Trophoblast cell (in vitro differentiated cells and primary cell): ENCODE results near the gene MRGPRF.

Experiments
- DNase-seq, 2 donors: peaks; one replicate each; pipeline ENCODE4 v3.0.0-alpha.2; 2016
- H2AFZ ChIP-seq: 2 replicates; pipeline ENCODE4 v1.6.1; 2013; ENCODE audit warnings: low read length, moderate library complexity, mild to moderate bottlenecking; ENCODE audit not compliant: insufficient read depth, poor library complexity
- H2AK5ac ChIP-seq: 2 replicates; pipeline ENCODE4 v1.6.1; 2013; ENCODE audit warnings: mild to moderate bottlenecking, low read length
- H2BK120ac ChIP-seq: 2 replicates; pipeline ENCODE4 v1.6.1; 2013; ENCODE audit warnings: low read length, mild to moderate bottlenecking, moderate library complexity; ENCODE audit not compliant: insufficient read depth, poor library complexity
- H2BK12ac ChIP-seq: 2 replicates; pipeline ENCODE4 v1.6.1; 2013; ENCODE audit warnings: mild to moderate bottlenecking, low read length, moderate library complexity
- H2BK5ac ChIP-seq: 2 replicates; pipeline ENCODE4 v1.6.1; 2013; ENCODE audit warnings: low read length, low read depth, moderate library complexity, mild to moderate bottlenecking; ENCODE audit not compliant: poor library complexity
- H3K14ac ChIP-seq: 2 replicates; pipeline ENCODE4 v1.6.1; 2013; ENCODE audit warnings: mild to moderate bottlenecking, low read length
- H3K18ac ChIP-seq: 2 replicates; pipeline ENCODE4 v1.6.1; 2013; ENCODE audit warnings: mild to moderate bottlenecking, low read length
- H3K23ac ChIP-seq: 2 replicates; pipeline ENCODE4 v1.6.1; 2013; ENCODE audit warnings: low read length
- H3K27ac ChIP-seq: 2 replicates; pipeline ENCODE4 v1.5.1; 2013; ENCODE audit warnings: low read depth, mild to moderate bottlenecking, inconsistent platforms, low read length, moderate library complexity
- H3K27me3 ChIP-seq: 2 replicates; pipeline ENCODE4 v1.6.1; 2013; ENCODE audit warnings: inconsistent platforms, mild to moderate bottlenecking, low read length, moderate library complexity; ENCODE audit not compliant: insufficient read depth
- H3K36me3 ChIP-seq, 2 experiments: 1 replicate in 1 of 2; 2 replicates in 1 of 2; pipeline ENCODE4 v1.6.1; 2013; ENCODE audit warnings: low read length in 2 of 2, mild to moderate bottlenecking in 2 of 2, moderate library complexity in 1 of 2; ENCODE audit not compliant: insufficient read depth in 2 of 2, control insufficient read depth in 1 of 2
- H3K4ac ChIP-seq: 2 replicates; pipeline ENCODE4 v1.6.1; 2013; ENCODE audit warnings: low read depth, mild to moderate bottlenecking, low read length, moderate library complexity
- H3K4me1 ChIP-seq, 2 experiments: 1 replicate in 1 of 2; 2 replicates in 1 of 2; pipeline ENCODE4 v1.6.1; 2013; ENCODE audit warnings: low read length in 2 of 2, mild to moderate bottlenecking in 2 of 2, moderate library complexity in 1 of 2; ENCODE audit not compliant: insufficient read depth in 2 of 2, control insufficient read depth in 1 of 2
- H3K4me2 ChIP-seq: 2 replicates; pipeline ENCODE4 v1.6.1; 2013; ENCODE audit warnings: inconsistent platforms, mild to moderate bottlenecking, low read length, moderate library complexity
- H3K4me3 ChIP-seq: 2 replicates; pipeline ENCODE4 v1.5.1; 2013; ENCODE audit warnings: mild to moderate bottlenecking, low read depth, low read length, inconsistent platforms
- H3K79me1 ChIP-seq: one replicate; pipeline ENCODE4 v1.6.1; 2013; ENCODE audit warnings: low read length
- H3K79me2 ChIP-seq: 2 replicates; pipeline ENCODE4 v1.6.1; 2013; ENCODE audit warnings: low read length, mild to moderate bottlenecking; ENCODE audit not compliant: control insufficient read depth, insufficient read depth, poor library complexity
- H3K9ac ChIP-seq: 2 replicates; pipeline ENCODE4 v1.6.1; 2013; ENCODE audit warnings: mild to moderate bottlenecking, low read length
- H3K9me3 ChIP-seq: 2 replicates; pipeline ENCODE4 v1.6.1; 2013; ENCODE audit warnings: low read depth, mild to moderate bottlenecking, control low read depth, inconsistent platforms, low read length; ENCODE audit not compliant: insufficient read depth
- H4K12ac ChIP-seq: 2 replicates; pipeline ENCODE4 v1.6.1; 2013; ENCODE audit warnings: low read depth, mild to moderate bottlenecking, low read length, moderate library complexity
- H4K8ac ChIP-seq: 2 replicates; pipeline ENCODE4 v1.6.1; 2013; ENCODE audit warnings: low read depth, mild to moderate bottlenecking, low read length, moderate library complexity
- H4K91ac ChIP-seq: one replicate; pipeline ENCODE4 v1.6.1; 2013; ENCODE audit warnings: low read depth, mild to moderate bottlenecking, low read length, moderate library complexity
- WGBS: extraction: QIAGEN DNeasy Blood & Tissue Kit; methylation state at CpG from one replicate; pipeline ENCODE4 v1.1.7; 2013; ENCODE audit warnings: missing lambda C conversion rate; ENCODE audit not compliant: insufficient read length, insufficient coverage; ENCODE audit errors: extremely low coverage; 5-methylcytosine and 5-hydroxymethylcytosine counted together

MRGPRF gene

DNA sequence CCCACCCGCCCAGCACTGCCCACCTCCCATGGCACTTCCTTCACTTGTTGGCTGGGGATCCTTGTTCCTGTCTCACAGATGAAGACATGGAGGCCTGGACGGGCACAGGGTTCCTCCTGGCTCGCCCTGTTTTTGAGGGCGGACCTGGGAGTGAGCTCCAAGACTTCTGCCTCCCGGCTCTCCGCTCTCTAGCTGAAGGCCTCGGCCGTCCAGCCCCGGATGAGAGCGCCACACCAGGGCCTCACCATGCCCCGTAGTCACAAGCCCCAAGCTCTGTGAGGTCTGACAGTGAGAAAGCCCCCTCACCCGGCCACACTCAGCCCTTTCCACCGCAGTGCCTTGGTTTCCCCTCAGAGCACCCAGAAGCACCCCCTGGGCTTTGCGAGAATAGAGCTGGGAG, 44.8 kb upstream of the MRGPRF start:
- no peak overlapping the region for H4K91ac ChIP-seq
- H2AFZ ChIP-seq = no peak overlapping the region
- H2BK120ac ChIP-seq = no peak overlapping the region
- no peak overlapping the region for H3K18ac ChIP-seq
- H3K4me1 ChIP-seq = no peaks in the 10 kb centered on the region
- no peaks in the 10 kb centered on the region for H3K27me3 ChIP-seq
- H2BK5ac ChIP-seq = no peak overlapping the region
- no peak overlapping the region for H3K4me3 ChIP-seq
- no peak for DNase-seq
- H3K9ac ChIP-seq = no peak overlapping the region
- H3K4ac ChIP-seq = no peak overlapping the region
- H3K14ac ChIP-seq = no peak overlapping the region
- no peak overlapping the region for H3K23ac ChIP-seq
- H3K4me2 ChIP-seq = no peak overlapping the region
- peaks cover 21 to 35% of the 10 kb centered on the region in 2 experiments for H3K36me3 ChIP-seq
- no peaks in the 10 kb centered on the region for H3K79me1 ChIP-seq
- H3K79me2 ChIP-seq = no peaks in the 10 kb centered on the region
- H2AK5ac ChIP-seq = no peak overlapping the region
- H4K12ac ChIP-seq = no peak overlapping the region
- WGBS = no CpG with 5 or more reads among the region's 14 CpGs
- H3K9me3 ChIP-seq = peaks cover 4% of the 10 kb centered on the region
- no peak overlapping the region for H3K27ac ChIP-seq
- H4K8ac ChIP-seq = no peak overlapping the region
- H2BK12ac ChIP-seq = no peak overlapping the region

GRCh38 chr11:69057236-69057635, 44.2 kb upstream of the MRGPRF start:
- WGBS = no CpG with 5 or more reads among the region's 15 CpGs
- Histone ChIP-seq H3K79me2 (no peaks in the 10 kb centered on the region), H4K8ac (no peak overlapping the region), H3K18ac (no peak overlapping the region), H2BK12ac (no peak overlapping the region), H3K9ac (no peak overlapping the region), H3K79me1 (no peaks in the 10 kb centered on the region), H3K14ac (no peak overlapping the region), H3K4me1 (no peaks in the 10 kb centered on the region), H2AFZ (no peak overlapping the region), H3K4me3 (no peak overlapping the region), H4K12ac (no peak overlapping the region), H2AK5ac (no peak overlapping the region), H4K91ac (no peak overlapping the region), H3K4ac (no peak overlapping the region), H3K4me2 (no peak overlapping the region), H2BK120ac (no peak overlapping the region), H3K27ac (no peak overlapping the region), H3K27me3 (no peaks in the 10 kb centered on the region), H2BK5ac (no peak overlapping the region), H3K36me3 (peaks cover 21 to 31% of the 10 kb centered on the region in 2 experiments), H3K23ac (no peak overlapping the region), H3K9me3 (peaks cover 4% of the 10 kb centered on the region)
- no peak for DNase-seq

DNA sequence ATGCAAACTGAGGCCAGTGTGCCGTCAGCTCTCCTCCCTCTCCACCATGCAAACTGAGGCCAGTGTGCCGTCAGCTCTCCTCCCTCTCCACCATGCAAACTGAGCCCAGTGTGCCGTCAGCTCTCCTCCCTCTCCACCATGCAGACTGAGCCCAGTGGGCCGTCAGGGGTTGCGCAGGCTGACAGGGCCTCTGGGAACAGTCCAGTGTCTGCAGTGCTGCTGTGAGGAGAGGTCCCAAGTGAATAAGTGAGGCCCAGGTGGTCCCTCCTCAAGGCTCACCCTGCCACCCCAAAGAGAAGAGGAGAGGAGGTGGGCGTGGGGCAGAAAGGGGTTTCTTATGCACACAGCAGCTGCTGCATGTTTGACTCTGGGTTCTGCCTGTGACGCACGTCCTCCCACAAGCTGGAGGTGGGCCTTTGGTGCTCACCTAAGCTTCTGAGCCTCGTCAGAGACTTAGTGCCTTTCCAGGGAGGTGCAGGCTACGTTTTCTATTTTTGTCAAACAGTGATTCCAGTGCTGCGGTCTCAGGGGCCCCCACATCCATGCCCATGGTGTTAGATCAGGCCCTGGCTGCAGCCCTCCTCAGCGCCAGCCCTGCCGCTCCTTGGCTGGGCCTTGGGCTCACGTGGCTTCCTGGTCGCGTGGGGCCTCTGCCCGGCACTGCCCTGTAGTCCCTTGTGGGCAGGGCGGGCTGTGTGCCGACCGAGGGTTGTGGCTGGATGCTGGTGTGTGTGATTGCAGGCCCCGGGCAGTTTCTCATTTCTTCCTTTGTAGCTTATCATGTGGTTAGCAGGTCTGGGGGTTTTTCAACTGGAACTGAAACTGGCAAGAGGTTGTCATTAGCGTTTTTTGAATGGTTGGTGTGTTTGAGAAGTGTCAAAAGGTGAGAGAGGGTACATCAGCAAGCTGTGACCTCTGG, 42.8 kb upstream of the MRGPRF start:
- no peak overlapping the region for H4K91ac ChIP-seq
- H3K23ac ChIP-seq = no peak overlapping the region
- peak in 1 of 2 donors; percentile 32 for DNase-seq
- no peak overlapping the region for H3K4me3 ChIP-seq
- no peak overlapping the region for H2AFZ ChIP-seq
- no CpG with 5 or more reads among the region's 22 CpGs for whole genome bisulfite sequencing
- H3K9me3 ChIP-seq = peaks cover 4% of the 10 kb centered on the region
- H3K36me3 ChIP-seq = peaks cover 21 to 31% of the 10 kb centered on the region in 2 experiments
- H3K4me1 ChIP-seq = no peaks in the 10 kb centered on the region
- H3K27ac ChIP-seq = no peak overlapping the region
- no peaks in the 10 kb centered on the region for H3K27me3 ChIP-seq
- H2BK12ac ChIP-seq = no peak overlapping the region
- H2BK120ac ChIP-seq = no peak overlapping the region
- no peaks in the 10 kb centered on the region for H3K79me2 ChIP-seq
- H3K18ac ChIP-seq = no peak overlapping the region
- no peak overlapping the region for H4K8ac ChIP-seq
- H2AK5ac ChIP-seq = no peak overlapping the region
- no peak overlapping the region for H3K14ac ChIP-seq
- H3K4me2 ChIP-seq = no peak overlapping the region
- no peak overlapping the region for H3K9ac ChIP-seq
- H3K4ac ChIP-seq = no peak overlapping the region
- no peaks in the 10 kb centered on the region for H3K79me1 ChIP-seq
- no peak overlapping the region for H2BK5ac ChIP-seq
- H4K12ac ChIP-seq = no peak overlapping the region

GRCh38 chr11:69055212-69055586, 42.2 kb upstream of the MRGPRF start:
- H4K8ac ChIP-seq = no peak overlapping the region
- H3K27me3 ChIP-seq = no peaks in the 10 kb centered on the region
- DNase-seq = no peak
- no peak overlapping the region for H2BK5ac ChIP-seq
- no peak overlapping the region for H2AFZ ChIP-seq
- H4K91ac ChIP-seq = no peak overlapping the region
- peaks cover 21 to 31% of the 10 kb centered on the region in 2 experiments for H3K36me3 ChIP-seq
- H3K4me1 ChIP-seq = no peaks in the 10 kb centered on the region
- H3K27ac ChIP-seq = no peak overlapping the region
- H3K4ac ChIP-seq = no peak overlapping the region
- no peak overlapping the region for H3K4me2 ChIP-seq
- no peak overlapping the region for H3K23ac ChIP-seq
- no CpG with 5 or more reads among the region's 21 CpGs for WGBS
- no peak overlapping the region for H2BK120ac ChIP-seq
- no peaks in the 10 kb centered on the region for H3K79me2 ChIP-seq
- H3K18ac ChIP-seq = no peak overlapping the region
- H3K9ac ChIP-seq = no peak overlapping the region
- no peak overlapping the region for H2BK12ac ChIP-seq
- peaks cover 4% of the 10 kb centered on the region for H3K9me3 ChIP-seq
- H3K14ac ChIP-seq = no peak overlapping the region
- H3K4me3 ChIP-seq = no peak overlapping the region
- H3K79me1 ChIP-seq = no peaks in the 10 kb centered on the region
- no peak overlapping the region for H2AK5ac ChIP-seq
- no peak overlapping the region for H4K12ac ChIP-seq
